ENCODE results near the gene CLMN. TPM values are rescaled to one million over a fixed set of nuclear protein-coding genes. Genes with fewer than 3 reads are reported as not detected.

Gene CLMN
- total RNA-seq, 2 experiments from 2014 or later, result 0.27 to 0.67 TPM

GRCh38 chr14:95153866-95154265 lies 165.8 kb downstream of the CLMN start:
- no peak overlapping the region for H3K27ac Mint-ChIP-seq
- CTCF ChIA-PET, result no interaction called here
- no peak for TF ChIP-seq CTCF (IDR thresholded peaks at IDR 0.05)
- Histone ChIP-seq H3K4me3 (ENCODE audit: low read length) (no peak overlapping the region), H3K27me3 (ENCODE audit: control insufficient read depth in 1 of 2, insufficient read depth in 2 of 2, low read length in 2 of 2) (no peaks in the 10 kb centered on the region), H3K36me3 (ENCODE audit: insufficient read depth, low read length) (no peaks in the 10 kb centered on the region), H3K9me3 (ENCODE audit: control insufficient read depth in 1 of 2, insufficient read depth in 1 of 2, low read length in 2 of 2) (no peaks in the 10 kb centered on the region), H3K27ac (ENCODE audit: low read depth in 1 of 2, low read length in 2 of 2) (no peak overlapping the region), H3K4me1 (ENCODE audit: insufficient read depth, low read length) (peaks cover 37% of the 10 kb centered on the region)
- POLR2A ChIA-PET, result interaction anchor here (0.7 to 1.3 kb wide), 2 partner anchors 22 to 36 kb away, joined by 3 read pairs; no protein-coding TSS in a partner anchor
- DNase-seq (no peak), ATAC-seq (ENCODE audit: poor library complexity) (no peak)
- peaks cover 13% of the 10 kb centered on the region for H3K36me3 Mint-ChIP-seq (ENCODE audit: low read depth)
- no peaks in the 10 kb centered on the region for H3K27me3 Mint-ChIP-seq
- H3K4me1 Mint-ChIP-seq (ENCODE audit: low read depth), result peaks cover 81% of the 10 kb centered on the region
- peak overlapping the region; percentile 88 for H3K4me3 Mint-ChIP-seq
- intact Hi-C loops (cut with DNase I, micrococcal nuclease), result loop anchor here in 1 of 2 experiments (10.0 kb wide), 1 partner anchor 1641 kb away; the partner anchor contains the start of gene VRK1
- no peaks in the 10 kb centered on the region for H3K9me3 Mint-ChIP-seq

DNA sequence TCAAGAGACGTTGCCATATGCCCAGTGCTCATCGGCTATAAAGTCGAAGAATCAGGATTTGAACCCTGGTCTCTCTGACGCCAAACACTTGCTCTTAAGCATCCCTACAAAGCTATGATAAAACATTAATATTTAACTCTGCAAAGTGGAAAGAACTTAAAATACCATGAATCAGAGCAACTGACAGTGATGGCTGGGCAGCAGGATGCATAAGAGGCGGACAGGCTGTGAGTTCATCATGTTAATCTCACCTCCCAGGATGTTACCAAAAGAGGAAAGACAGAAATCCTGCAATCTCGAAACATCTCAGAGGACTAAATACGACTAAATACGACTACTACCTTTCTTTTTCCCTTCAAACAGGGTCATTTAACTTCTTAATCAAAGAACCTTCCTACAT lies 168.1 kb downstream of the CLMN start:
- H3K4me3 Mint-ChIP-seq, result peak overlapping the region; percentile 9
- no peak for ATAC-seq (ENCODE audit: poor library complexity)

DNA sequence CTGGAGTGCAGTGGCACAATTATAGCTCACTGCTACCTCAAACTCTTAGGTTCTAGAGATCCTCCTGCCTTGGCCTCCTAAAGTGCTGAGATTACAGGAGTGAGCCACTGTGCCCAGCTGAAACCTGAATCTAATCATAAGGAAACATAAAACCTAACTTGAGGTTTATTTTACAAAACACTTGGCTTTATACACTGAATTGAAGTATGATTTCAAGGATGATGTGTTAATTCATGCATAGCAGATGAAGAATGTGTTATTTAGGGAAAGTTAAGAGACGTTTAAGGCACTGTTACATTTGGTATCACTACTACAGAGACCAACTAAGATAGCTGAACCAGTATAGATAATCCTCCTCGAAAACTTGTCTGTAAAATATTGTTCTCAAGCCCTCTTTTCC lies 168.8 kb downstream of the CLMN start:
- Histone ChIP-seq H3K27me3 (ENCODE audit: control insufficient read depth in 1 of 2, insufficient read depth in 2 of 2, low read length in 2 of 2) (no peaks in the 10 kb centered on the region), H3K4me1 (ENCODE audit: insufficient read depth, low read length) (peaks cover 25% of the 10 kb centered on the region), H3K9me3 (ENCODE audit: control insufficient read depth in 1 of 2, insufficient read depth in 1 of 2, low read length in 2 of 2) (peaks cover 0 to 6% of the 10 kb centered on the region in 2 experiments), H3K4me3 (ENCODE audit: low read length) (no peak overlapping the region), H3K36me3 (ENCODE audit: insufficient read depth, low read length) (peaks cover 7% of the 10 kb centered on the region), H3K27ac (ENCODE audit: low read depth in 1 of 2, low read length in 2 of 2) (no peak overlapping the region)
- Mint-ChIP-seq H3K4me3 (no peak overlapping the region), H3K36me3 (ENCODE audit: low read depth) (peaks cover 30% of the 10 kb centered on the region), H3K27ac (no peak overlapping the region), H3K27me3 (no peaks in the 10 kb centered on the region), H3K9me3 (no peaks in the 10 kb centered on the region), H3K4me1 (ENCODE audit: low read depth) (peaks cover 94% of the 10 kb centered on the region)
- CTCF ChIA-PET, result interaction anchor here (0.7 kb wide), 1 partner anchor 54 kb away, joined by 3 read pairs; no protein-coding TSS in a partner anchor
- TF ChIP-seq CTCF (IDR thresholded peaks at IDR 0.05), result no peak
- intact Hi-C loops (cut with DNase I, micrococcal nuclease), result loop anchor here in 1 of 2 experiments (10.0 kb wide), 1 partner anchor 1644 kb away; the partner anchor contains the start of gene VRK1
- DNase-seq (no peak), ATAC-seq (ENCODE audit: poor library complexity) (no peak)
- POLR2A ChIA-PET, result interaction anchor here (0.7 kb wide), 1 partner anchor 16 kb away, joined by 3 read pairs; no protein-coding TSS in a partner anchor

More for the DNA sequence above, 168.1 kb downstream of the CLMN start:
- intact Hi-C loops (cut with DNase I, micrococcal nuclease), result loop anchor here in 1 of 2 experiments (10.0 kb wide), 1 partner anchor 1643 kb away; the partner anchor contains the start of gene VRK1
- ChIA-PET POLR2A (no interaction called here), CTCF (no interaction called here)
- Mint-ChIP-seq H3K27me3 (no peaks in the 10 kb centered on the region), H3K36me3 (ENCODE audit: low read depth) (peaks cover 24% of the 10 kb centered on the region), H3K27ac (no peak overlapping the region), H3K9me3 (no peaks in the 10 kb centered on the region), H3K4me1 (ENCODE audit: low read depth) (peaks cover 93% of the 10 kb centered on the region)
- no peak for DNase-seq
- Histone ChIP-seq H3K36me3 (ENCODE audit: insufficient read depth, low read length) (peaks cover under 1% of the 10 kb centered on the region), H3K27ac (ENCODE audit: low read depth in 1 of 2, low read length in 2 of 2) (no peak overlapping the region), H3K9me3 (ENCODE audit: control insufficient read depth in 1 of 2, insufficient read depth in 1 of 2, low read length in 2 of 2) (peaks cover 0 to 2% of the 10 kb centered on the region in 2 experiments), H3K4me3 (ENCODE audit: low read length) (no peak overlapping the region), H3K27me3 (ENCODE audit: control insufficient read depth in 1 of 2, insufficient read depth in 2 of 2, low read length in 2 of 2) (no peaks in the 10 kb centered on the region), H3K4me1 (ENCODE audit: insufficient read depth, low read length) (peaks cover 29% of the 10 kb centered on the region)
- TF ChIP-seq CTCF (IDR thresholded peaks at IDR 0.05), result no peak
